HG03469 (cell line): ENCODE data around the gene ESRRA.

Experiments
- ATAC-seq: cut with Tn5 transposase; IDR thresholded peaks from one replicate; pipeline ENCODE4 v1.9.1; 2021; ENCODE audit warnings: mild to moderate bottlenecking, moderate library complexity, moderate number of reproducible peaks; ENCODE audit not compliant: unreplicated experiment

ESRRA gene

GRCh38 chr11:64364435-64364834 lies 59.1 kb downstream of the ESRRA start:
- ATAC-seq, result no peak

GRCh38 chr11:64364911-64365310 lies 59.6 kb downstream of the ESRRA start:
- no peak for ATAC-seq
